ENCODE data around the gene UGT1A10.

Gene UGT1A10

DNA sequence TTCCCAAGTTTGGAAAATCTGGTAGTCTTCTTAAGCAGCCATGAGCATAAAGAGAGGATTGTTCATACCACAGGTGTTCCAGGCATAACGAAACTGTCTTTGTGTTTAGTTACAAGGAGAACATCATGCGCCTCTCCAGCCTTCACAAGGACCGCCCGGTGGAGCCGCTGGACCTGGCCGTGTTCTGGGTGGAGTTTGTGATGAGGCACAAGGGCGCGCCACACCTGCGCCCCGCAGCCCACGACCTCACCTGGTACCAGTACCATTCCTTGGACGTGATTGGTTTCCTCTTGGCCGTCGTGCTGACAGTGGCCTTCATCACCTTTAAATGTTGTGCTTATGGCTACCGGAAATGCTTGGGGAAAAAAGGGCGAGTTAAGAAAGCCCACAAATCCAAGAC lies 135.9 kb downstream of the UGT1A10 start:
- no peak overlapping the region for H3K4me3 ChIP-seq (ENCODE audit: low read depth, low read length)
- no peak for DNase-seq (ENCODE audit: low read depth)
- TF ChIP-seq, protein P1, sequence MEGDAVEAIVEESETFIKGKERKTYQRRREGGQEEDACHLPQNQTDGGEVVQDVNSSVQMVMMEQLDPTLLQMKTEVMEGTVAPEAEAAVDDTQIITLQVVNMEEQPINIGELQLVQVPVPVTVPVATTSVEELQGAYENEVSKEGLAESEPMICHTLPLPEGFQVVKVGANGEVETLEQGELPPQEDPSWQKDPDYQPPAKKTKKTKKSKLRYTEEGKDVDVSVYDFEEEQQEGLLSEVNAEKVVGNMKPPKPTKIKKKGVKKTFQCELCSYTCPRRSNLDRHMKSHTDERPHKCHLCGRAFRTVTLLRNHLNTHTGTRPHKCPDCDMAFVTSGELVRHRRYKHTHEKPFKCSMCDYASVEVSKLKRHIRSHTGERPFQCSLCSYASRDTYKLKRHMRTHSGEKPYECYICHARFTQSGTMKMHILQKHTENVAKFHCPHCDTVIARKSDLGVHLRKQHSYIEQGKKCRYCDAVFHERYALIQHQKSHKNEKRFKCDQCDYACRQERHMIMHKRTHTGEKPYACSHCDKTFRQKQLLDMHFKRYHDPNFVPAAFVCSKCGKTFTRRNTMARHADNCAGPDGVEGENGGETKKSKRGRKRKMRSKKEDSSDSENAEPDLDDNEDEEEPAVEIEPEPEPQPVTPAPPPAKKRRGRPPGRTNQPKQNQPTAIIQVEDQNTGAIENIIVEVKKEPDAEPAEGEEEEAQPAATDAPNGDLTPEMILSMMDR (IDR thresholded peaks at IDR 0.05; ENCODE audit: low read depth, low read length) = no peak
- no peak for TF ChIP-seq MAX (IDR thresholded peaks at IDR 0.05; ENCODE audit: low read depth, low read length)
- TF ChIP-seq MYC (IDR thresholded peaks at IDR 0.05; ENCODE audit: low read depth, low read length) = no peak
- no peak for TF ChIP-seq POLR2A (IDR thresholded peaks at IDR 0.05; ENCODE audit: extremely low read depth, insufficient read length)

- H3K4me3 ChIP-seq (ENCODE audit: low read depth, low read length) = no peak overlapping the region
- TF ChIP-seq MAX (IDR thresholded peaks at IDR 0.05; ENCODE audit: low read depth, low read length) = no peak
- TF ChIP-seq MYC (IDR thresholded peaks at IDR 0.05; ENCODE audit: low read depth, low read length) = no peak
- no peak for TF ChIP-seq POLR2A (IDR thresholded peaks at IDR 0.05; ENCODE audit: extremely low read depth, insufficient read length)
- TF ChIP-seq, protein P1 (IDR thresholded peaks at IDR 0.05; ENCODE audit: low read depth, low read length) = no peak
Observed at GRCh38 chr2:233772583-233772982, 136.3 kb downstream of the UGT1A10 start.

GRCh38 chr2:233773854-233774253 lies 137.6 kb downstream of the UGT1A10 start:
- TF ChIP-seq MAX (IDR thresholded peaks at IDR 0.05; ENCODE audit: low read depth, low read length) (no peak), MYC (IDR thresholded peaks at IDR 0.05; ENCODE audit: low read depth, low read length) (no peak), POLR2A (IDR thresholded peaks at IDR 0.05; ENCODE audit: extremely low read depth, insufficient read length) (no peak)
- TF ChIP-seq, protein P1 (IDR thresholded peaks at IDR 0.05; ENCODE audit: low read depth, low read length) = no peak
- no peak for DNase-seq (ENCODE audit: low read depth)
- no peak overlapping the region for H3K4me3 ChIP-seq (ENCODE audit: low read depth, low read length)

More at GRCh38 chr2:233772583-233772982, 136.3 kb downstream of the UGT1A10 start:
- DNase-seq (ENCODE audit: low read depth) = no peak

DNA sequence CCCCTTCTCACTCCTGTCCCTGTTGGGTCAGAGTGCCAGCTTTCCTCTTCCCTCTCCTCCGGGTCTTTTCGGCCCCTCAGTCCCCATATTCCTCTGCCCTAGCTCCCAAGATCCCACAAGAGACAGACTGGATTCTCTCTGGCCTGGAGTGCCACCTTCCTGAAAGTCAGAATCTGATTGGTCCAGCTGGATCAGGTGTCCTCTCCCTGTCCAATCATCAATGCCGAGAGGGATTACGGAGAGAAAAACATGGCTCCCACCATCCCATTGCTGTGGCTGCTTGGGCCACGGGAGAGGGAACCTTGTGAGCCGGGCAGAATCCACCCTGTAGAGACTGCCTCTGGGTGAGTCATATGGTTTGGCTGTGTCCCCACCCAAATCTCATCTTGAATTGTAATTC lies 139.2 kb downstream of the UGT1A10 start:
- TF ChIP-seq POLR2A (IDR thresholded peaks at IDR 0.05; ENCODE audit: extremely low read depth, insufficient read length) = no peak
- TF ChIP-seq, protein P1 (IDR thresholded peaks at IDR 0.05; ENCODE audit: low read depth, low read length) = no peak
- no peak for TF ChIP-seq MYC (IDR thresholded peaks at IDR 0.05; ENCODE audit: low read depth, low read length)
- TF ChIP-seq MAX (IDR thresholded peaks at IDR 0.05; ENCODE audit: low read depth, low read length) = no peak
- H3K4me3 ChIP-seq (ENCODE audit: low read depth, low read length) = no peak overlapping the region
- no peak for DNase-seq (ENCODE audit: low read depth)

DNA sequence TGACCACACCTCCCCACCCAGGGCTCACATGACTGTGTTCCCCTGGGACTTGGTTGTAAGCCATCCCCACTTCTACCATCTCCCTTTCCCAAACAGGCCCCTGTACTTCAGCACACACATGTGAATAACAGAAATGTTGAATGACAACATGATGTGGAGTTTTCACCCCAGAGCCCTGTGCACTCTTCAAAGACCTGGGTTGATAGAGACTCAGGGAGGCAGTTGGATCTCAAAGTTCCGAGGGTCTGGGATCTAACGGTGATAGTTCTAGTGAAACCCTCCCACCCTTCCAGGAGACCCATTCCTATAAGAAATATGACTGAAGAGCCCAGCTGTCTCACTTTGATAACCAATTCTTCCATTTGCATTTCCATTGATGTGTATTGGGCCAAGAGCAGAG lies 141.8 kb downstream of the UGT1A10 start, which contains the start of gene MROH2A:
Gene MROH2A, plus strand, starts transcription at position 301 of the 400 bp plus-strand sequence. CDS start 1,029 bp downstream, outside the sequence.
- no peak for DNase-seq (ENCODE audit: low read depth)
- no peak within 1 kb of the TSS for H3K4me3 ChIP-seq (ENCODE audit: low read depth, low read length)
- TF ChIP-seq MYC (IDR thresholded peaks at IDR 0.05; ENCODE audit: low read depth, low read length) = no peak
- TF ChIP-seq POLR2A (IDR thresholded peaks at IDR 0.05; ENCODE audit: extremely low read depth, insufficient read length) = no peak
- TF ChIP-seq, protein P1 (IDR thresholded peaks at IDR 0.05; ENCODE audit: low read depth, low read length) = no peak
- TF ChIP-seq MAX (IDR thresholded peaks at IDR 0.05; ENCODE audit: low read depth, low read length) = no peak
